ENCODE results near the gene FHL3. TPM values are rescaled to one million over a fixed set of nuclear protein-coding genes. Genes with fewer than 3 reads are reported as not detected.

The FHL3 gene
- polyA plus RNA-seq, 10 donors, result 66.8 to 174 (median 127) TPM

DNA sequence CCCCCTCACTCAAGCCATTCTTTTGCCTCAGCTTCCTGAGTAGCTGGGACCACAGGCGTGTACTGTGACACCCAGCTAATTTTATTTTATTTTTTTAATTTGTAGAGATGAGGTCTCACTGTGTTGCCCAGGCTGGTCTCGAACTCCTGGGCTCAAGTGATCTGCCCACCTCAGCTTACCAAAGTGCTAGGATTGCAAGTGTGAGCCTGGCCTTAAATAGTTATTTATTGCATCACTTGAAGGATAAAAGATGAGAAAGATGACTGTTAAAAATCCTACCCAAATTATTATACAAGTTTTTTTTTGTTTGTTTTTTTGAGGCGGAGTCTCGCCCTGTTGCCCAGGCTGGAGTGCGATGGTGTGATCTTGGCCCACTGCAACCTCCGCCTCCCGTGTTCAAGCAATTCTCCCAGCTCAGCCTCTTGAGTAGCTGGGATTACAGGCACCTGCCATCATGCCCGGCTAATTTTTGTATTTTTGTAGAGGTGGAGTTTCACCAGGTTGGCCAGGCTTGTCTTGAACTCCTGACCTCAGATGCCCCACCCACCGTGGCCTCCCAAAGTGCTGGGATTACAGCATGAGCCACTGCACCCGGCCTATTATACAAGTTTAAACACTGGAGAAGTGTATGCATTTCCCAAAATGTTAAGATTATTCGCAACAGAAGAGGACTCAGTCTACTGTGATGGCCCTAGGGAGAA is 9.6 kb upstream of the FHL3 start:
- no peak for DNase-seq

DNA sequence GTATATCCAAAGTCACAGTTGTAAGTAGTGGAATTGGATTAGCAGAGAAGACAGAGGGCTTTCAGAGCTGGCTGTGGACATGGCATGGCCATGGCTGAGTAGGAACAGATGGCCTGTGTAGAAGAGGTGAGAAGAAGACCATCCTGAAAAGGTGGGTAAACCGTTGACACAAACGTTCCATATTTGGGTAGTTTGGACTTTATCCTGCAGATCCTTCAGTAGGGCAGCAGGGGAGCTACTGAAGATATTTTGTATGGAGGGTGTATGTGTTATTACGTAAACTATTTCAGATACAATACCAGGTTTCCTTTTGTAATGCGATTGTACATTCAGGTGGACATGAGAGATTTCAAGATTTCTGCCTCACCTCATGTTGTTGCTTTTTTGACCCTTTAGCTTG is 8.9 kb upstream of the FHL3 start:
- no peak for DNase-seq

DNA sequence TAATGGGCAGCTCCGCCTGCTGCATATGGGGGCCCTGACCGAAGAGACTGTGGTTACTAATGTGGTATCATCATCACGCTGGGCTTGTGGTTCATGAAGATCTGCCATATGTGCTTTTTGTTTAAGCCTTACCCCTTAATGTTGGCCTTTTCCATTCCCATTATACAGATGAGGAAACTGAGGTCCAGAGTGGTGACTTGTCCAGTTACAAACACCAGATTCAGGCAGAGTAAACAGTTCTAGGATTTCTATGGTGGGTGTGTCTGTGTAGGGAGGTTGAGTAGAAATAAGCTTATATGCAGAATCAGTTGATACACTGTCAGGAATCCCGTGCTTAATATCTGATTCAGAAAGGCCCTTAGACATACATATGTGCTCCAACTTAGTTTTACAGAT is 7.9 kb upstream of the FHL3 start:
- no peak for DNase-seq

- peak; percentile 97 to 99 (median 99) for DNase-seq
Measured at GRCh38 chr1:38012363-38013226, 7.3 kb upstream of the FHL3 start, which contains the start of gene UTP11. UTP11 (plus strand) TSS chr1:38012734; CDS start chr1:38012803, 69 bp downstream.

DNA sequence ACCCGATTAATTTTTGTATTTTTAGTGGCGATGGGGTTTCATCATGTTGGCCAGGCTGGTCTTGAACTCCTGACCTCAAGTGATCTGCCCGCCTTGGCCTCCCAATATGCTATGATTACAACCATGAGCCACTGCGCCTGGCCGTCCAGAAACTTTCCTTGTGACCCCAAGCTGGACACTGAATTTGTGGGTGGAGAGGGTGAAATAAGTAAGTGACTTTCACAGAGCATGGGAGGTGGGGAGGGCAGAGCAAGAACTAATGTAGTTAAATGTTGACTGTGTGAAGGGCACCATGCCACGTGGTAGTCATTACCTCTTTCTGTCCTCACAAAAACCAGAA is 4.5 kb upstream of the FHL3 start:
- no peak for DNase-seq

GRCh38 chr1:38009088-38009840 is 4.0 kb upstream of the FHL3 start:
- DNase-seq, result peak in 2 of 3 donors; percentile 44 to 67

DNA sequence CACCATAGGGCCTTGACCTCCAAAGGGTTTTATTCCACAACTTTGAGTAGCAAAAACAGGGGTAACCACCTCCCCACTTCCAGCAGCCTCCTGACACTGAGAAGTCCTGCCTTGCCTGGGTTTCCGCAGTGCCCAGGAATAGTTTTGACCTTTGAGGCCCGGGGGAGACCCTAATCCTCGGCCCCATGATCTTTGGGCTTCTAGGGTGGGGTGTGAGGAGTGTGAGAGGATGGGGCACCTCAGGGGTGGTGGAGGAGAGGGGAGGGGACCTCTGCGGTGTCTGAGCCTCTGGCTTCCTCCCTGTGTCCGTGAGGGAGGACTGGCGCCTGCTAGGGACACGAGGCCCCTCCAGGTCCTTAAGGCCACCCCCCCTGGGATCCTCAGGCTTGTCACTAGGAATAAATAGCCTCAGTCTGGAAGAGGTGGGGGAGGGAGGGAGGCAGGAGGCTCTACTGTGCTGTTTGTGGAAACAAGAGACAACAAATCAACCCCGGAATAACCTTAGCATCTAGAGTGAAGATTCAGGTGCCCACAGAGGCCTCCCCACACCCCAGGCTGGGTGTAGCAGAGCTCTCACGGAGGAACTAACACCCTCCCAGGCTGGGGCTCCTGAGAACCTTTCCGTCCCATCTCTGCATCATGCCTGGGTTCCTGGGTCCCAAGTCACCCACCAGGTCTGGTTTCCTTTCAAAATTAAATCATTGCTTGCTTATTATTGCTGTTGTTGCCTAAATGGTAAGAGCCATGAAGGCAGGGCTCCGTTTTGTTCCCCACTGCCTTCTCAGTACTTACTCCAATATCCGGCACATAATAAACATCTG is 904 bp upstream of the FHL3 start:
- DNase-seq, result peak in 2 of 3 donors; percentile 66 to 67

DNA sequence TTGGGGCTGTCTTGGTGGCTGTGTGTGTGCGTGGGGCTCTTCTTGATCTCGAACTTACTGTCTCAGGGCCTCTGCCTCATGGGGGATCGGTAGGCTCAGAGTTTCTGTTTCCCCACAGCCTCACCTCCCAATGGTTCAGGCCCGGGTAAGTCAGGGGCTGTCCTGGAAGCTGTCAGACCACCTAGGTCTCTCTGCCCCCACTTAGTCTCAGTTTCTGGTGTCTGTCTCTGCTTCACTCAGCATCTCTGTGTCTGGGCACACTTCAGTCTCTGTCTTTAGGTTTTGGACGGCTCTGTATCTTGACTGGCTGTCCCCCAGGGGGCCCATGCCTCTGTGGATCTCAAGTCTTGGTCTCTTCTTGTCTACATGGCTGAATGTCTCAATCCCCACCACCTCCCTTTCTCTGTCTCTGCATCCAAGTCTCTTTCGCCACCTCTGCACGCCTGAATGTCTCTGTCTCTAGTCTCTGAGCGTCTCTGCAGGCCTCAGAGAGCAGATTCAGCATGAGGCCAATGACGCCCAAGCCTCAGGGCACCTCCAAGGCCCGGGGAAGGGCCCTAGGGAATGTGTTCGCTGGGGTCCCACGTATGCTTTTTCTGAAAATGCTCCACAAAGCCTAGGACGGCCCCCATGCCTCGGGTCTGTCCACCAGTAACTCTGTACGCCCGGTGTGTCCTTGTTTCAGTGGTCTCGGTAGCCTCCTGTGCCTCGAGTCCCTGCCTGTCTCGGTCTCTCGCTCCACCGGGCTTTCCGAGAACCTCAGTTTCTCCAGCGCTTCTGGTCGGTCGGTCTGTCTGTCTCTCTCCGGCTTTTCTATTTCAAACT is 818 bp downstream of the FHL3 start:
- DNase-seq, result peak in 1 of 3 donors; percentile 59

GRCh38 chr1:38003261-38004250 is 1.8 kb downstream of the FHL3 start:
- peak; percentile 65 to 71 (median 69) for DNase-seq

GRCh38 chr1:38000529-38001455 is 4.5 kb downstream of the FHL3 start:
- DNase-seq, result peak; percentile 83 to 95 (median 84)

- DNase-seq, result no peak
Measured at GRCh38 chr1:38000233-38000528, 5.1 kb downstream of the FHL3 start.

- peak; percentile 62 to 93 (median 81) for DNase-seq
Measured at GRCh38 chr1:37999430-38000232, 5.7 kb downstream of the FHL3 start.

DNA sequence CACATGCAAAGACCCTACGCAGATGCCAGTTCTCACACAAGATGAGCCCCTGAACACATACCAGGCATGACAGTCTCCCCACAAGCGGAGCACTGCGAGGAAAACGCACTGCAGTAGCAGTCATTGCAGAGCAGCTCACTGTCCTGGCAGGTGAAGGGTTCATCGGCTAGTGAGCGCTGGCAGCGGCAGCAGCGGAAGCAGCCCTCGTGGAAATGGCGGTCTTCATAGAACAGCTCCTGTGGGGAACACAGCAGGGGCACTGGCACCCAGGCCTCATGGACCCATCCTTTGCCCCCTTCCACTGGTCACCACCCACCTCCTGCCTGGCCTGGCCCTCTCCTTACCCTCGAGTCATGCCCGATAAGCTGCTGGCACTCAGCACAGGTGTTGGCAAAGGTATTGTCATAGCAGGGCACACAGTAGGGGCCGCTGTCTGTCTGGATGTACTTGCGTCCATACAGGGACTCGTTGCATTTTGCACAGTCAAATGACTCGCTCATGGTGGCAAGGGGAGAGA is 6.3 kb downstream of the FHL3 start:
- DNase-seq, result no peak

GRCh38 chr1:37998089-37998808 is 7.1 kb downstream of the FHL3 start:
- DNase-seq, result no peak

- DNase-seq, result no peak
Measured at GRCh38 chr1:37997256-37998088, 7.8 kb downstream of the FHL3 start.

Measured in muscle of back (tissue), 11 donors.